PC-3 (cell line): ENCODE data around the gene FKBP3. TPM values are rescaled to one million over a fixed set of nuclear protein-coding genes. Genes with fewer than 3 reads are reported as not detected.
"Not testable (repeated sequence)": the region's sequence is repeated elsewhere in the genome, so short reads cannot be mapped to it uniquely, and the experiment has no call there.

Source experiments
- ATAC-seq: fragments of 200-7000 bp; cut with Tn5 transposase; 2 replicates; pipeline ENCODE4 v1.9.1; 2020; ENCODE audit warnings: mild to moderate bottlenecking, moderate library complexity
- BruUV-seq: library from RNA; stranded (reverse); fragments of 400-500 nt; replicated peaks from 2 replicates; lab custom pipeline; 2021; lab: Mats Ljungman, UMichigan
- CTCF ChIA-PET: fragments of 300-600 bp; sonication (Branson Sonifier 250); formaldehyde crosslinking; loops from one replicate; lab custom pipeline; 2022; ENCODE audit warnings: antibody characterized with exemption; lab: Charles Lee
- POLR2A ChIA-PET: fragments of 300-600 bp; sonication (Branson Sonifier 250); formaldehyde crosslinking; loops from one replicate; lab custom pipeline; 2022; ENCODE audit warnings: antibody characterized with exemption; ENCODE audit not compliant: unreplicated experiment; lab: Charles Lee
- DNase-seq: peaks from one replicate; pipeline ENCODE4 v3.0.0-alpha.2; 2015
- H2AFZ ChIP-seq: fragments of 300-600 bp; sonication (generic); 2 replicates; pipeline ENCODE4 v1.6.0; 2016; ENCODE audit warnings: antibody characterized with exemption, low read length
- H3F3A ChIP-seq: fragments of 300-600 bp; sonication (generic); one replicate; pipeline ENCODE4 v1.6.0; 2017; ENCODE audit warnings: antibody characterized with exemption, low read length, control low read depth, mild to moderate bottlenecking; ENCODE audit not compliant: unreplicated experiment
- H3K27ac ChIP-seq: fragments of 300-600 bp; sonication (generic); 2 replicates; pipeline ENCODE4 v1.5.1; 2016; ENCODE audit warnings: mild to moderate bottlenecking, low read length
- H3K27me3 ChIP-seq: fragments of 300-600 bp; sonication (generic); 2 replicates; pipeline ENCODE4 v1.6.1; 2016; ENCODE audit warnings: low read length, mixed read lengths
- H3K36me3 ChIP-seq: fragments of 300-600 bp; sonication (generic); 2 replicates; pipeline ENCODE4 v1.6.1; 2016; ENCODE audit warnings: low read depth, mixed run types, low read length, mixed read lengths
- H3K4me1 ChIP-seq: fragments of 300-600 bp; sonication (generic); 2 replicates; pipeline ENCODE4 v1.5.1; 2016; ENCODE audit warnings: low read length; ENCODE audit not compliant: insufficient read depth
- H3K4me2 ChIP-seq: fragments of 300-600 bp; sonication (generic); 2 replicates; pipeline ENCODE4 v1.6.0; 2016; ENCODE audit warnings: low read length
- H3K4me3 ChIP-seq: fragments of 300-600 bp; sonication (generic); 2 replicates; pipeline ENCODE4 v1.5.1; 2016; ENCODE audit warnings: mild to moderate bottlenecking, low read length, mixed read lengths
- H3K79me2 ChIP-seq: fragments of 300-600 bp; sonication (generic); 2 replicates; pipeline ENCODE4 v1.6.1; 2017; ENCODE audit warnings: low read length, mixed read lengths
- H3K9ac ChIP-seq: fragments of 300-600 bp; sonication (generic); 2 replicates; pipeline ENCODE4 v1.6.0; 2016; ENCODE audit warnings: mild to moderate bottlenecking, low read length
- H3K9me2 ChIP-seq: fragments of 300-600 bp; sonication (generic); replicated peaks from 2 replicates; pipeline ENCODE4 v1.6.1; 2016; ENCODE audit warnings: mixed run types, low read length, mixed read lengths
- H3K9me3 ChIP-seq: fragments of 300-600 bp; sonication (generic); 2 replicates; pipeline ENCODE4 v1.6.1; 2016; ENCODE audit warnings: low read length, mixed read lengths
- H4K20me1 ChIP-seq: fragments of 300-600 bp; sonication (generic); 2 replicates; pipeline ENCODE4 v1.6.1; 2016; ENCODE audit warnings: low read length, mixed read lengths
- CTCF ChIP-seq: fragments of 300-600 bp; sonication (generic); conservative IDR thresholded peaks from 2 replicates; pipeline ENCODE4 v1.5.1; 2017; ENCODE audit warnings: antibody characterized with exemption, low read depth, mild to moderate bottlenecking, low read length
- EZH2 ChIP-seq: fragments of 300-600 bp; sonication (generic); IDR thresholded peaks from one replicate; pipeline ENCODE4 v1.6.1; 2017; ENCODE audit warnings: antibody characterized with exemption, mild to moderate bottlenecking, low read length; ENCODE audit not compliant: unreplicated experiment
- EZH2phosphoT487 ChIP-seq: fragments of 300-600 bp; sonication (generic); IDR thresholded peaks from 2 replicates; pipeline ENCODE4 v1.6.1; 2018; ENCODE audit warnings: mild to moderate bottlenecking, antibody characterized with exemption, low read length, borderline replicate concordance
- intact Hi-C: fragments of 100-400 bp; cut with micrococcal nuclease; formaldehyde crosslinking; loops from 2 replicates; pipeline ENCODE4 v1.9.0; 2023
- total RNA-seq: library from RNA; depleted of rRNA; stranded (reverse); fragments of >200 nt; gene quantifications from 2 replicates; pipeline ENCODE4 v1.2.3, GENCODE V29; 2014

The FKBP3 gene
- total RNA-seq, 1 experiment from 2014 or later = 53.7 TPM

GRCh38 chr14:45082420-45082819 is 51.9 kb downstream of the FKBP3 start:
- H2AFZ ChIP-seq = 0 out of 2 replicates have a peak overlapping the region, but pooled peaks have one; percentile 96
- DNase-seq = no peak
- no peak overlapping the region for H3K27ac ChIP-seq

GRCh38 chr14:45081096-45081495 is 53.2 kb downstream of the FKBP3 start:
- H3K9me2 ChIP-seq, H3K36me3 ChIP-seq, H3K4me3 ChIP-seq, CTCF ChIA-PET, H3K27ac ChIP-seq, H3K4me2 ChIP-seq, H3F3A ChIP-seq, H3K9ac ChIP-seq, H2AFZ ChIP-seq, ATAC-seq, BruUV-seq, POLR2A ChIA-PET, H3K27me3 ChIP-seq, H3K9me3 ChIP-seq, DNase-seq, intact Hi-C loops: not testable (repeated sequence)
- H3K4me1 ChIP-seq = peaks cover 12% of the 10 kb centered on the region; the same call in 1 of the 2 replicates
- peaks cover 19% of the 10 kb centered on the region for H4K20me1 ChIP-seq
- H3K79me2 ChIP-seq = peaks cover 22% of the 10 kb centered on the region

More at GRCh38 chr14:45082420-45082819, 51.9 kb downstream of the FKBP3 start:
- Histone ChIP-seq H3K36me3 (no peaks in the 10 kb centered on the region), H4K20me1 (peaks cover 31% of the 10 kb centered on the region), H3K27me3 (no peaks in the 10 kb centered on the region), H3F3A (no peaks in the 10 kb centered on the region), H3K79me2 (peaks cover 35% of the 10 kb centered on the region), H3K9ac (no peak overlapping the region), H3K9me2 (no peaks in the 10 kb centered on the region), H3K4me3 (no peak overlapping the region), H3K4me1 (peaks cover 19% of the 10 kb centered on the region; the same call in 1 of the 2 replicates), H3K9me3 (no peaks in the 10 kb centered on the region), H3K4me2 (no peak overlapping the region)
- BruUV-seq = no TSS peak
- no peak for ATAC-seq
- TF ChIP-seq CTCF = no peak
- no peak for TF ChIP-seq EZH2
- no peak for TF ChIP-seq EZH2phosphoT487
- ChIA-PET POLR2A (no interaction called here), CTCF (no interaction called here)
- intact Hi-C loops = no loop called here

- POLR2A ChIA-PET, H3K27me3 ChIP-seq, intact Hi-C loops, H3K27ac ChIP-seq, H3K9me2 ChIP-seq, H3K4me2 ChIP-seq, H3K9me3 ChIP-seq, CTCF ChIA-PET, H2AFZ ChIP-seq, H3K9ac ChIP-seq, H3F3A ChIP-seq, BruUV-seq, DNase-seq, ATAC-seq, H3K36me3 ChIP-seq, H3K4me3 ChIP-seq, H3K4me1 ChIP-seq: not testable (repeated sequence)
- peaks cover 13% of the 10 kb centered on the region for H4K20me1 ChIP-seq
- H3K79me2 ChIP-seq = peaks cover 16% of the 10 kb centered on the region
These were observed 53.8 kb downstream of the FKBP3 start for GRCh38 chr14:45080416-45080968.

- no peak overlapping the region for H2AFZ ChIP-seq
- ATAC-seq (no peak), DNase-seq (no peak)
- no peaks in the 10 kb centered on the region for H4K20me1 ChIP-seq
- TF ChIP-seq CTCF (no peak), EZH2phosphoT487 (no peak), EZH2 (no peak)
- no peak overlapping the region for H3K27ac ChIP-seq
- H3K27me3 ChIP-seq = no peaks in the 10 kb centered on the region
- H3K9ac ChIP-seq = no peak overlapping the region
- no peak overlapping the region for H3K4me3 ChIP-seq
- no peak overlapping the region for H3K4me2 ChIP-seq
- ChIA-PET CTCF (no interaction called here), POLR2A (no interaction called here)
- no peaks in the 10 kb centered on the region for H3K9me2 ChIP-seq
- intact Hi-C loops = no loop called here
- H3K9me3 ChIP-seq = no peaks in the 10 kb centered on the region
- H3K79me2 ChIP-seq = no peaks in the 10 kb centered on the region
- H3K36me3 ChIP-seq = no peaks in the 10 kb centered on the region
- no peaks in the 10 kb centered on the region for H3F3A ChIP-seq
- no TSS peak for BruUV-seq
- peaks cover 2% of the 10 kb centered on the region; the same call in 1 of the 2 replicates for H3K4me1 ChIP-seq
These were observed 56.0 kb downstream of the FKBP3 start for GRCh38 chr14:45078323-45078722.
